AML-193 (cell line): ENCODE data around the gene ASB7.
"Not testable (repeated sequence)": the region's sequence is repeated elsewhere in the genome, so short reads cannot be mapped to it uniquely, and the experiment has no call there.

ENCODE experiments used
- DNase-seq, 2 experiments: peaks; one replicate each; lab custom pipeline; 2025; lab: John Stamatoyannopoulos, UW

Gene ASB7

GRCh38 chr15:100651253-100651652, 48.9 kb downstream of the ASB7 start:
- no peak for DNase-seq

- no peak for DNase-seq
Observed at GRCh38 chr15:100652116-100652515, 49.7 kb downstream of the ASB7 start.

- no peak for DNase-seq
Observed at GRCh38 chr15:100653608-100654007, 51.2 kb downstream of the ASB7 start.

GRCh38 chr15:100658895-100659294, 56.5 kb downstream of the ASB7 start:
- DNase-seq: no peak

GRCh38 chr15:100661156-100661555, 58.8 kb downstream of the ASB7 start:
- no peak for DNase-seq

- no peak for DNase-seq
Observed at GRCh38 chr15:100663086-100663914, 60.9 kb downstream of the ASB7 start.

- DNase-seq: no peak
Observed at GRCh38 chr15:100663915-100664281, 61.5 kb downstream of the ASB7 start.

- DNase-seq: no peak
Observed at GRCh38 chr15:100665570-100665969, 63.2 kb downstream of the ASB7 start.

GRCh38 chr15:100667405-100668347, 65.3 kb downstream of the ASB7 start:
- DNase-seq: no peak

- DNase-seq: no peak
Observed at GRCh38 chr15:100668348-100668745, 66.0 kb downstream of the ASB7 start.

GRCh38 chr15:100669260-100669659, 66.9 kb downstream of the ASB7 start:
- no peak for DNase-seq

- DNase-seq: no peak
Observed at GRCh38 chr15:100670505-100671021, 68.2 kb downstream of the ASB7 start.

- no peak for DNase-seq
Observed at GRCh38 chr15:100671124-100671680, 68.8 kb downstream of the ASB7 start.

GRCh38 chr15:100671858-100672543, 69.6 kb downstream of the ASB7 start:
- no peak for DNase-seq

- no peak for DNase-seq
Observed at GRCh38 chr15:100672959-100673358, 70.6 kb downstream of the ASB7 start.

GRCh38 chr15:100679151-100679550, 76.8 kb downstream of the ASB7 start:
- not testable (repeated sequence) for DNase-seq

- DNase-seq: no peak
Observed at GRCh38 chr15:100680726-100681125, 78.3 kb downstream of the ASB7 start.

GRCh38 chr15:100681335-100681746, 79.0 kb downstream of the ASB7 start:
- DNase-seq: no peak

- no peak for DNase-seq
Observed at GRCh38 chr15:100682468-100682867, 80.1 kb downstream of the ASB7 start.

GRCh38 chr15:100683434-100683833, 81.0 kb downstream of the ASB7 start:
- no peak for DNase-seq

GRCh38 chr15:100684591-100684990, 82.2 kb downstream of the ASB7 start:
- no peak for DNase-seq
